ENCODE data around the gene HGFAC. TPM values are rescaled to one million over a fixed set of nuclear protein-coding genes. Genes with fewer than 3 reads are reported as not detected.

The HGFAC gene
- total RNA-seq, 1 experiment from 2014 or later: 1.3 TPM

DNA sequence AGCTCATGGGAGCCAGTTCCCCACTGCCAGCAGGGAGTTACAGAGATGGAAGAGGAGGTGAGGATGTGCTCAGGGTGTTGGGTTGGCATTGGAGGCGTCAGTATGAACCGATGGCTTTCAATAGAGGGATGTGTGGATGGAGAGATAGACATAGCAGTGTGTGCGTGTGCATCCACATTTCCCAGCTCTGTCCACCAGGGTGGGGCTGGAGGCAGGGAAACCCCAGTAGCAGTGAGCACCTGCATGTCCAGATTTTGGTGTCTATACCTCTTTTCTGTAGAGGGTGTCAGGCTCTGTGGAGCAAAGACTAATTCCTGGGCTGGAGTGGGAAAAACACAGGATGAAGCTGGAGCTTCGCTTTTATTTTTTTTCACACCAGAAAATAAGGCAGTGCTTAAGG lies 37.2 kb upstream of the HGFAC start:
- no peaks in the 10 kb centered on the region for H3K36me3 ChIP-seq (ENCODE audit: low read depth)
- TF ChIP-seq EZH2 (IDR thresholded peaks at IDR 0.05; ENCODE audit: low read depth) (no peak), CTCF (conservative IDR thresholded peaks at IDR 0.05) (no peak)

GRCh38 chr4:3405176-3405575 lies 36.6 kb upstream of the HGFAC start:
- H3K4me3 ChIP-seq: no peak overlapping the region
- CTCF ChIA-PET: no interaction called here
- intact Hi-C loops (cut with micrococcal nuclease; ENCODE audit: unreplicated experiment): no loop called here
- DNase-seq: no peak
- H3K9me2 ChIP-seq (ENCODE audit: insufficient read depth): no peaks in the 10 kb centered on the region
- no peaks in the 10 kb centered on the region for H3K36me3 ChIP-seq (ENCODE audit: low read depth)
- H3K27ac ChIP-seq: no peak overlapping the region
- no peak overlapping the region for H3K4me2 ChIP-seq
- no peaks in the 10 kb centered on the region for H3K27me3 ChIP-seq (ENCODE audit: insufficient read depth, low read depth)
- POLR2A ChIA-PET (ENCODE audit: unreplicated experiment): no interaction called here
- H3F3A ChIP-seq (ENCODE audit: insufficient read depth, low read depth): no peaks in the 10 kb centered on the region
- no peaks in the 10 kb centered on the region for H3K9me3 ChIP-seq (ENCODE audit: insufficient read depth, low read depth)
- no peaks in the 10 kb centered on the region for H3K4me1 ChIP-seq (replicated peaks; ENCODE audit: insufficient read depth)
- H2AFZ ChIP-seq: no peak overlapping the region
- H4K20me1 ChIP-seq (ENCODE audit: insufficient read depth): no peaks in the 10 kb centered on the region
- TF ChIP-seq EZH2 (IDR thresholded peaks at IDR 0.05; ENCODE audit: low read depth) (no peak), CTCF (conservative IDR thresholded peaks at IDR 0.05) (no peak)
- BruUV-seq (replicated peaks): no TSS peak
- H3K79me2 ChIP-seq (ENCODE audit: low read depth): no peaks in the 10 kb centered on the region

More for the DNA sequence above, 37.2 kb upstream of the HGFAC start:
- Histone ChIP-seq H3K27me3 (ENCODE audit: insufficient read depth, low read depth) (no peaks in the 10 kb centered on the region), H3K4me1 (replicated peaks; ENCODE audit: insufficient read depth) (no peaks in the 10 kb centered on the region), H3K27ac (no peak overlapping the region), H3K9me3 (ENCODE audit: insufficient read depth, low read depth) (no peaks in the 10 kb centered on the region), H3K4me3 (no peak overlapping the region), H2AFZ (no peak overlapping the region), H3F3A (ENCODE audit: insufficient read depth, low read depth) (no peaks in the 10 kb centered on the region), H4K20me1 (ENCODE audit: insufficient read depth) (no peaks in the 10 kb centered on the region), H3K9me2 (ENCODE audit: insufficient read depth) (no peaks in the 10 kb centered on the region), H3K4me2 (no peak overlapping the region), H3K79me2 (ENCODE audit: low read depth) (no peaks in the 10 kb centered on the region)
- DNase-seq: no peak
- no TSS peak for BruUV-seq (replicated peaks)
- ChIA-PET CTCF (no interaction called here), POLR2A (ENCODE audit: unreplicated experiment) (no interaction called here)
- intact Hi-C loops (cut with micrococcal nuclease; ENCODE audit: unreplicated experiment): no loop called here

- Histone ChIP-seq H2AFZ (no peak overlapping the region), H3K9me2 (ENCODE audit: insufficient read depth) (no peaks in the 10 kb centered on the region), H3K27ac (no peak overlapping the region), H3K9me3 (ENCODE audit: insufficient read depth, low read depth) (no peaks in the 10 kb centered on the region), H3F3A (ENCODE audit: insufficient read depth, low read depth) (no peaks in the 10 kb centered on the region), H3K79me2 (ENCODE audit: low read depth) (no peaks in the 10 kb centered on the region), H3K4me3 (no peak overlapping the region), H3K36me3 (ENCODE audit: low read depth) (no peaks in the 10 kb centered on the region), H3K4me1 (replicated peaks; ENCODE audit: insufficient read depth) (no peaks in the 10 kb centered on the region), H3K27me3 (ENCODE audit: insufficient read depth, low read depth) (no peaks in the 10 kb centered on the region), H4K20me1 (ENCODE audit: insufficient read depth) (no peaks in the 10 kb centered on the region), H3K4me2 (no peak overlapping the region)
- intact Hi-C loops (cut with micrococcal nuclease; ENCODE audit: unreplicated experiment): no loop called here
- no TSS peak for BruUV-seq (replicated peaks)
- TF ChIP-seq EZH2 (IDR thresholded peaks at IDR 0.05; ENCODE audit: low read depth) (no peak), CTCF (conservative IDR thresholded peaks at IDR 0.05) (no peak)
- ChIA-PET POLR2A (ENCODE audit: unreplicated experiment) (no interaction called here), CTCF (no interaction called here)
- no peak for DNase-seq
Observed at GRCh38 chr4:3406021-3406420, 35.7 kb upstream of the HGFAC start.

Measured in PC-9 (cell line).